CD14-positive monocyte (primary cell): ENCODE data around the gene VAV1. TPM values are rescaled to one million over a fixed set of nuclear protein-coding genes. Genes with fewer than 3 reads are reported as not detected.
A peak's percentile ranks its signal among the peaks of the same experiment; 100 is the strongest.

Experiments used
- DNase-seq, 3 donors: peaks; one replicate each; pipeline ENCODE4 v3.0.0-alpha.2; 2011 to 2022
- H2AFZ ChIP-seq: 2 replicates; pipeline ENCODE4 v1.6.0; 2012; ENCODE audit warnings: mild to moderate bottlenecking, low read depth, low read length, inconsistent platforms; ENCODE audit not compliant: insufficient read depth, poor library complexity, severe bottlenecking
- H3K27ac ChIP-seq, 2 donors: 1 replicate in 1 of 2; 2 replicates in 1 of 2; pipeline ENCODE4 v1.5.1; 2012 to 2013; ENCODE audit warnings: low read length in 2 of 2, control low read depth in 1 of 2, inconsistent platforms in 1 of 2, low read depth in 1 of 2, mild to moderate bottlenecking in 1 of 2
- H3K27me3 ChIP-seq, 2 donors: one replicate each; pipeline versions ENCODE4 v1.6.0 to v1.6.1; 2011 to 2013; ENCODE audit warnings: low read length in 2 of 2; ENCODE audit not compliant: control insufficient read depth in 2 of 2, insufficient read depth in 2 of 2
- H3K36me3 ChIP-seq, 2 donors: replicated peaks in 1 of 2; 1 replicate in 1 of 2; 2 replicates in 1 of 2; pipeline versions ENCODE4 v1.5.1 to v1.6.1; 2012 to 2013; ENCODE audit warnings: low read length in 2 of 2, control low read depth in 1 of 2, inconsistent platforms in 1 of 2, mild to moderate bottlenecking in 1 of 2; ENCODE audit not compliant: insufficient read depth in 2 of 2, control insufficient read depth in 1 of 2
- H3K4me1 ChIP-seq, 2 donors: 1 replicate in 1 of 2; 2 replicates in 1 of 2; pipeline versions ENCODE4 v1.5.1 to v1.6.1; 2012 to 2013; ENCODE audit warnings: low read length in 2 of 2, control low read depth in 1 of 2, inconsistent platforms in 1 of 2, mild to moderate bottlenecking in 1 of 2, moderate library complexity in 1 of 2; ENCODE audit not compliant: insufficient read depth in 2 of 2, control insufficient read depth in 1 of 2
- H3K4me2 ChIP-seq: replicated peaks from 2 replicates; pipeline ENCODE3; 2012; ENCODE audit warnings: low read length, moderate library complexity, mild to moderate bottlenecking; ENCODE audit not compliant: poor library complexity, severe bottlenecking; ENCODE audit errors: extremely low read depth
- H3K4me3 ChIP-seq, 3 experiments: fragments of 200-600 bp in 1 of 3; sonication (generic) in 1 of 3; replicated peaks in 1 of 3; 1 replicate in 2 of 3; 2 replicates in 1 of 3; pipeline ENCODE4 v1.5.1; 2011 to 2013; ENCODE audit warnings: low read length in 3 of 3, mild to moderate bottlenecking in 3 of 3, control low read depth in 2 of 3, low read depth in 2 of 3, inconsistent platforms in 1 of 3, moderate library complexity in 1 of 3
- H3K79me2 ChIP-seq: 2 replicates; pipeline ENCODE4 v1.6.0; 2012; ENCODE audit warnings: mild to moderate bottlenecking, control low read depth, inconsistent platforms, low read length, moderate library complexity; ENCODE audit not compliant: insufficient read depth
- H3K9ac ChIP-seq: 2 replicates; pipeline ENCODE4 v1.6.0; 2017; ENCODE audit warnings: low read length, mild to moderate bottlenecking; ENCODE audit not compliant: insufficient read depth, poor library complexity, severe bottlenecking
- H3K9me3 ChIP-seq, 2 donors: replicated peaks in 1 of 2; 1 replicate in 1 of 2; 2 replicates in 1 of 2; pipeline versions ENCODE4 v1.5.1 to v1.6.1; 2012 to 2013; ENCODE audit warnings: low read length in 2 of 2, control low read depth in 1 of 2; ENCODE audit not compliant: control insufficient read depth in 1 of 2, insufficient read depth in 1 of 2
- H4K20me1 ChIP-seq: 2 replicates; pipeline ENCODE4 v1.6.0; 2012; ENCODE audit warnings: mild to moderate bottlenecking, low read length, control low read depth, moderate library complexity; ENCODE audit not compliant: insufficient read depth
- H3K27ac Mint-ChIP-seq, 7 donors: one replicate each; pipeline ENCODE4 v1.8.0; 2020; ENCODE audit warnings: mild to moderate bottlenecking in 7 of 7, mixed read lengths in 7 of 7, moderate library complexity in 6 of 7, inconsistent platforms in 2 of 7
- H3K27me3 Mint-ChIP-seq, 3 donors: one replicate each; pipeline ENCODE4 v1.8.0; 2021 to 2022; ENCODE audit warnings: low read depth in 3 of 3, mild to moderate bottlenecking in 3 of 3, mixed read lengths in 3 of 3, moderate library complexity in 3 of 3, inconsistent platforms in 1 of 3
- H3K36me3 Mint-ChIP-seq, 2 donors: one replicate each; pipeline ENCODE4 v1.8.0; 2020; ENCODE audit warnings: mixed read lengths in 2 of 2, inconsistent platforms in 1 of 2, mild to moderate bottlenecking in 1 of 2
- H3K4me1 Mint-ChIP-seq: one replicate; pipeline ENCODE4 v1.8.0; 2020; ENCODE audit warnings: mild to moderate bottlenecking, mixed read lengths
- H3K4me3 Mint-ChIP-seq, 2 donors: one replicate each; pipeline ENCODE4 v1.8.0; 2020; ENCODE audit warnings: mild to moderate bottlenecking in 2 of 2, mixed read lengths in 2 of 2, moderate library complexity in 1 of 2
- H3K9me3 Mint-ChIP-seq, 7 donors: one replicate each; pipeline ENCODE4 v1.8.0; 2020 to 2022; ENCODE audit warnings: mixed read lengths in 7 of 7, mild to moderate bottlenecking in 6 of 7, moderate library complexity in 6 of 7, inconsistent platforms in 2 of 7
- WGBS: methylation state at CpG from one replicate; pipeline ENCODE4 v1.1.5; 2013; ENCODE audit warnings: missing lambda C conversion rate; ENCODE audit not compliant: insufficient coverage; 5-methylcytosine and 5-hydroxymethylcytosine counted together
- intact Hi-C, 2 donors: fragments of 100-400 bp; cut with micrococcal nuclease; formaldehyde crosslinking; loops; one replicate each; pipeline versions ENCODE4 v1.15.0 to v1.15.1; 2023
- polyA plus RNA-seq, 3 donors: library from polyadenylated mRNA; depleted of rRNA in 1 of 3; unstranded in 2 of 3; stranded (reverse) in 1 of 3; fragments of 300-500 nt in 2 of 3; fragments of >200 nt in 1 of 3; fragmentation: Illumina TruSeq in 2 of 3; gene quantifications; 1 replicate in 2 of 3; 2 replicates in 1 of 3; pipeline ENCODE4 v1.2.3, GENCODE V29; 2012 to 2021
- TF ChIP-seq, protein P1 (sequence below): fragments of 200-600 bp; IDR thresholded peaks from one replicate; pipeline ENCODE4 v1.8.0; 2022; ENCODE audit warnings: antibody characterized with exemption, mild to moderate bottlenecking

VAV1 gene
- polyA plus RNA-seq, 3 donors = 21.3 to 81.2 (median 30.2) TPM

DNA sequence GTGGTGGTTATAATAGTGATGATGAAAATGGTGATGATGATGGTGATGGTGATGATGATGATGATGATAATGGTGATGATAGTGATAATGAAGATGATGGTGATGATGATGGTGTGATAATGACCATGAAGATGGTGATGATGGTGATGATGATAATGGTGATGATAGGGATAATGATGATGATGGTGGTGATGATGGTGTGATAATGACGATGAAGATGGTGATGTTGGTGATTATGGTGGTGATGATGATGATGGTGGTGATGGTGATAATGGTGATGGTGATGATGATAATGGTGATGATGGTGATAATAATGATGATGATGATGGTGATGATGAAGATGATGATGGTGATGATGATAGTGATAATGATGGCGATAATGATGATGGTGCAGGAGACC lies 116.5 kb downstream of the VAV1 start:
- H3K4me3 ChIP-seq = peak overlapping the region in 1 of 3 experiments; percentile 76
- peaks cover 71% of the 10 kb centered on the region for H3K4me1 Mint-ChIP-seq

DNA sequence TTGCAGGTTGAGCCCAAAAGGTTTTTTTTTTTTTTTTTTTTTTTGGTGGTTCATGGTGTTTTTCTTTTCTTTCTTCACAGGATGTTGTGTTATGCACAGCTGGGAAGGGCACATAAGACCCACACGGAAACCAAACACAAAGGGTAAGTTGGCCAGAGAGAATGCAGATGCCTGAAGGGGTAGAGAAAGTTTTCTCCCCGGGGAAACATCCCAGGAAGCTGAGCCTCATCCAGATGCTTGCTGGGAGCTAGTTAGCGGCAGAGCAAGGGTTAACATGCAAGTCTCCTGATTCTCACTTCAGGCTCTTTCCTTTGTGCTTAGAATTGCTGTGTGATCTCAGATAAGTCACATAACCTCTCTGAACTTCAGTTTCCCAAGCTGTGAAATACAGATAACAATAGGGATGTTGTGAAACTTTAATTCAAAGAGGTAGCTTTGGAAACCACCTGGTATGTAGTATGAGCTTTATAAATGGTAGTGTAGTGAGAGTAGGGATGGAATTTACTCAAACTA lies 117.9 kb downstream of the VAV1 start:
- peaks cover 9 to 20% (median 12%) of the 10 kb centered on the region in 7 donors for H3K9me3 Mint-ChIP-seq
- peaks cover 29 to 50% of the 10 kb centered on the region in 2 donors for H3K36me3 Mint-ChIP-seq

More for the DNA sequence above, 116.5 kb downstream of the VAV1 start:
- H3K4me2 ChIP-seq = peak overlapping the region; percentile 83
- H2AFZ ChIP-seq = no peak overlapping the region
- WGBS = 100% methylated on average over 2 of the region's 2 CpGs
- H4K20me1 ChIP-seq = no peaks in the 10 kb centered on the region
- no peak for DNase-seq
- peaks cover 0 to 2% (median 2%) of the 10 kb centered on the region in 3 donors for H3K27me3 Mint-ChIP-seq
- no peaks in the 10 kb centered on the region for H3K9me3 ChIP-seq
- intact Hi-C loops = no loop called here
- peaks cover 0 to 6% (median 0%) of the 10 kb centered on the region in 7 donors for H3K9me3 Mint-ChIP-seq
- no peaks in the 10 kb centered on the region for H3K27me3 ChIP-seq
- H3K4me1 ChIP-seq = peaks cover 72 to 77% of the 10 kb centered on the region in 2 donors
- TF ChIP-seq, protein P1, sequence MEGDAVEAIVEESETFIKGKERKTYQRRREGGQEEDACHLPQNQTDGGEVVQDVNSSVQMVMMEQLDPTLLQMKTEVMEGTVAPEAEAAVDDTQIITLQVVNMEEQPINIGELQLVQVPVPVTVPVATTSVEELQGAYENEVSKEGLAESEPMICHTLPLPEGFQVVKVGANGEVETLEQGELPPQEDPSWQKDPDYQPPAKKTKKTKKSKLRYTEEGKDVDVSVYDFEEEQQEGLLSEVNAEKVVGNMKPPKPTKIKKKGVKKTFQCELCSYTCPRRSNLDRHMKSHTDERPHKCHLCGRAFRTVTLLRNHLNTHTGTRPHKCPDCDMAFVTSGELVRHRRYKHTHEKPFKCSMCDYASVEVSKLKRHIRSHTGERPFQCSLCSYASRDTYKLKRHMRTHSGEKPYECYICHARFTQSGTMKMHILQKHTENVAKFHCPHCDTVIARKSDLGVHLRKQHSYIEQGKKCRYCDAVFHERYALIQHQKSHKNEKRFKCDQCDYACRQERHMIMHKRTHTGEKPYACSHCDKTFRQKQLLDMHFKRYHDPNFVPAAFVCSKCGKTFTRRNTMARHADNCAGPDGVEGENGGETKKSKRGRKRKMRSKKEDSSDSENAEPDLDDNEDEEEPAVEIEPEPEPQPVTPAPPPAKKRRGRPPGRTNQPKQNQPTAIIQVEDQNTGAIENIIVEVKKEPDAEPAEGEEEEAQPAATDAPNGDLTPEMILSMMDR = no peak
- H3K79me2 ChIP-seq = peaks cover 5% of the 10 kb centered on the region
- H3K27ac ChIP-seq = no peak overlapping the region
- peak overlapping the region in 1 of 2 donors; percentile 68 for H3K4me3 Mint-ChIP-seq
- H3K27ac Mint-ChIP-seq = no peak overlapping the region
- no peak overlapping the region for H3K9ac ChIP-seq
- H3K36me3 Mint-ChIP-seq = peaks cover 14 to 35% of the 10 kb centered on the region in 2 donors
- peaks cover 0 to under 1% of the 10 kb centered on the region in 2 donors for H3K36me3 ChIP-seq

More for the DNA sequence above, 117.9 kb downstream of the VAV1 start:
- no peak overlapping the region for H3K27ac ChIP-seq
- intact Hi-C loops = no loop called here
- WGBS = 71% methylated on average over 1 of the region's 3 CpGs
- H3K9ac ChIP-seq = no peak overlapping the region
- peaks cover 74 to 79% of the 10 kb centered on the region in 2 donors for H3K4me1 ChIP-seq
- peaks cover 5% of the 10 kb centered on the region for H3K79me2 ChIP-seq
- Mint-ChIP-seq H3K27me3 (peaks cover 0 to 2% (median 2%) of the 10 kb centered on the region in 3 donors), H3K27ac (peak overlapping the region in 1 of 7 donors; percentile 51), H3K4me3 (no peak overlapping the region), H3K4me1 (peaks cover 75% of the 10 kb centered on the region)
- TF ChIP-seq, protein P1 = no peak
- H3K36me3 ChIP-seq = peaks cover 0 to 14% of the 10 kb centered on the region in 2 donors
- H4K20me1 ChIP-seq = no peaks in the 10 kb centered on the region
- H3K27me3 ChIP-seq = no peaks in the 10 kb centered on the region
- H2AFZ ChIP-seq = no peak overlapping the region
- no peak for DNase-seq
- H3K4me3 ChIP-seq = no peak overlapping the region
- H3K9me3 ChIP-seq = peaks cover 6 to 7% of the 10 kb centered on the region in 2 donors
- H3K4me2 ChIP-seq = no peak overlapping the region
